ENCODE measurements around the gene HBA1. TPM values are rescaled to one million over a fixed set of nuclear protein-coding genes. Genes with fewer than 3 reads are reported as not detected.
"Not testable (repeated sequence)": the region's sequence is repeated elsewhere in the genome, so short reads cannot be mapped to it uniquely, and the experiment has no call there.

The HBA1 gene
- total RNA-seq, 2 donors from 2014 or later = 4.6 TPM; not detected in 1

DNA sequence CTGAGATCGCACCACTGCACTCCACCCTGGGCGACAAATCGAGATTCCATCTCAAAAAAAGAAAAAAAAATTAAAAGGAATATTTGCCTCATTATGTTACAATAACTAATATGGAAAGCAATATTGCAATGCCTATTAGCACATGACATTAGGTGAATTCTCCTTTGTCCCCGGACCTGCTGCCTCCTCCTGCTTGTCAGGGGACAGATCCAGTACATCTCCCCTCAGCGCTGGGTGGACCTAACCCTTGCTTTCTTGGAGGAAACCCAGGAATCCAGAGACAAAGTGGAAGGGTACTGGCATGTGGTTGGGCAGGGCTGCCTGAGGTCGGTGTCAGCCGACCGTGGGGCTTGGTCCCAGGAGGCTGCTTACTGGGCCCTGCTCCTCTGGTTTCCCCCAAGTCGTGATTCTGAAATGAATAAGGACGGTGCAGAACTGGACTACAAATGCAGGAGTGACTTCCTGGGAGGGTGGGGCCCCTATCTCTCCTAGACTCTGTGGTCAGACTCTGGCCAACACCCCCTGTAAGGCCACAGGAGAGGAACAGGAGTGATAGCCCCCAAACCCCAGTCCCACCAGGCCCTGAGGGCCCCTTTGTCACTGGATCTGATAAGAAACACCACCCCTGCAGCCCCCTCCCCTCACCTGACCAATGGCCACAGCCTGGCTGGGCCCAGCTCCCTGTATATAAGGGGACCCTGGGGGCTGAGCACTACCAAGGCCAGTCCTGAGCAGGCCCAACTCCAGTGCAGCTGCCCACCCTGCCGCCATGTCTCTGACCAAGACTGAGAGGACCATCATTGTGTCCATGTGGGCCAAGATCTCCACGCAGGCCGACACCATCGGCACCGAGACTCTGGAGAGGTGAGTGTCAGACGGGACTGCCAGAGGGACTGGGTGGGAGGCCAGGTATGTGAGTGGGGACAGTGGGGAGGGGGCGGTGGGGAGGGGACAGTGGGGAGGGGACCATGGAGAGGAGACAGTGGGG, 24.0 kb upstream of the HBA1 start, which contains the start of gene HBZ:
TSS of gene HBZ (plus strand) at position 504 of the 988 bp plus-strand sequence. CDS start at position 770, 266 bp downstream.
- DNase-seq (ENCODE audit: low spot score) (no peak), ATAC-seq (peak in 1 of 2 donors; percentile 14)
- Mint-ChIP-seq H3K27me3 (peaks cover 5 to 7% of the 10 kb centered on the region in 2 donors), H3K36me3 (no peaks in the 10 kb centered on the region), H3K27ac (no peak within 1 kb of the TSS), H3K4me1 (ENCODE audit: low read depth in 2 of 2) (peaks cover 4 to 5% of the 10 kb centered on the region in 2 donors), H3K9me3 (no peaks in the 10 kb centered on the region), H3K4me3 (no peak within 1 kb of the TSS)

DNA sequence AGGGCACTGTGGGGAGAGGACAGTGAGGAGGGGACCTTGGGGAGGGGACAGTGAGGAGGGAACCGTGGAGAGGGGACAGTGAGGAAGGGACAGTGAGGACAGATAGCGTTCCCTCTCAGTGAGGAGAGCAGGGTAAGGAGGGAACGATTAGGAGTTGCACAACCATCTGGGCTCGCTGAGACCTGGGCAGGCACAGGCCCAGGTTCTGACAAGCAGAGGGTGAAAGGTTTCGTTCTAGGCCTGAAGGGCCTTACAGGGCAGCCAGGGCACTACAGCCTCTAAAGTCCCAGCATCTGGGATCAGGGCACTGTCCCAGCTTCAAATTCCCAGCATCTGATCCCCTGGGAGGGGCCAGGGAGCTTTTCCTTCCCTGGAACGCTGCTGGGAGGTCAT, 23.4 kb upstream of the HBA1 start:
- not testable (repeated sequence) for ATAC-seq; H3K27me3 Mint-ChIP-seq; H3K4me3 Mint-ChIP-seq; H3K27ac Mint-ChIP-seq; DNase-seq (ENCODE audit: low spot score); H3K4me1 Mint-ChIP-seq (ENCODE audit: low read depth in 2 of 2); H3K9me3 Mint-ChIP-seq; H3K36me3 Mint-ChIP-seq

DNA sequence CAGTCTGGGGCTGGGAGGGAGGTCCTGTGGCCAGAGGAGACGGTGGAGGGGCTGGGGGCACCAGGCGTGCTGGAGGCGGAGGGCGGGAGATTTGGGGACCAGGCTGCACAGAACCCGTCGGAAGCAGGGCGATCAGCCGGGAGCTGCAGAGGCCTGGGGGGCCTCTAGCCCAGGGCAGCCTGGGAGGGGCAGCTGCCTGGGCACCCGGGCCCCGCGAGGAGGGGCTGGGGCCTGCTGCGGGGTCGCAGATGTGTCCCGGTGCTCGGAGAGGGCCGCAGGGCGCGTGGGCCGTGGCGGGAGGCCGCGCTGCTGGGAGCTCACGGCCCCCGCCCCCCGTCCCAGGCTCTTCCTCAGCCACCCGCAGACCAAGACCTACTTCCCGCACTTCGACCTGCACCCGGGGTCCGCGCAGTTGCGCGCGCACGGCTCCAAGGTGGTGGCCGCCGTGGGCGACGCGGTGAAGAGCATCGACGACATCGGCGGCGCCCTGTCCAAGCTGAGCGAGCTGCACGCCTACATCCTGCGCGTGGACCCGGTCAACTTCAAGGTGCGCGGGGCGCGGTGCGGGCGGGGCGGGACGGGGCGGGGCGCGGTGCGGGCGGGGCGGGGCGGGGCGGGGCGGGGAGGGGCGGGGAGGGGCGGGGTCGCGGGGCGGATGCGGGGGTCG, 22.8 kb upstream of the HBA1 start:
- not testable (repeated sequence) for H3K27ac Mint-ChIP-seq; DNase-seq (ENCODE audit: low spot score); H3K4me1 Mint-ChIP-seq (ENCODE audit: low read depth in 2 of 2); H3K4me3 Mint-ChIP-seq; H3K36me3 Mint-ChIP-seq; H3K9me3 Mint-ChIP-seq
- H3K27me3 Mint-ChIP-seq = peaks cover 7 to 14% of the 10 kb centered on the region in 2 donors
- ATAC-seq = peak; percentile 66 to 78

DNA sequence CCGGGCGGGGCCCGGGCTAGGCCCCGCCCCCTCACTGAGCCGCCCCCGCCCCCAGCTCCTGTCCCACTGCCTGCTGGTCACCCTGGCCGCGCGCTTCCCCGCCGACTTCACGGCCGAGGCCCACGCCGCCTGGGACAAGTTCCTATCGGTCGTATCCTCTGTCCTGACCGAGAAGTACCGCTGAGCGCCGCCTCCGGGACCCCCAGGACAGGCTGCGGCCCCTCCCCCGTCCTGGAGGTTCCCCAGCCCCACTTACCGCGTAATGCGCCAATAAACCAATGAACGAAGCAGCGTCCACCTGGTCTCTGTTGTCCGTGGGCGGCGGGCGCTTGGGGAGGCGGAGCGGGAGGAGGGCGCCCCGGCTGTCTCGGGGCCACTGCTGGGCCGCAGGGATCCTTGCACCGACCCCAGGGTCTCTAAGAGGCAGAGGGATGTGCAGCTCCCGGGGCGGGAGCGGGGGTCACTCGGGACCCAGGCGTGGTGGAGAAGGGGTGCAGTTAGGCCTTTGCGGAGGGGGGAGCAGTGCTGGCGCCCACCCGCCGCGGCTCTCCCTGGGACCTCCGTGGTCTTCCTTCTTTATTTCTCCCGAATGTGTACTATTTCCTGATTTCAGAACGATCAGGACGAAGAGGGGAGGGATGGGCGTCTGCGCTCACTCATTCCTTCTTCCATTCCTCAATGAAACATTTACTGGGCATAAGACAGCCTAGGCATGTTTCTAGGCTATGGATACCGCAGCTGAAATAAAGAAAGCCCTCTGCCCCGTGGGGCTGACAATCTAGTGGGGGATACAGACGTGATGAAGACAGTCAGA, 22.1 kb upstream of the HBA1 start:
- Mint-ChIP-seq H3K27ac (peak overlapping the region in 1 of 2 donors; percentile 30), H3K9me3 (no peaks in the 10 kb centered on the region), H3K27me3 (peaks cover 12 to 20% of the 10 kb centered on the region in 2 donors), H3K4me1 (ENCODE audit: low read depth in 2 of 2) (peaks cover 4 to 5% of the 10 kb centered on the region in 2 donors), H3K36me3 (no peaks in the 10 kb centered on the region), H3K4me3 (peak overlapping the region; percentile 78)
- DNase-seq (ENCODE audit: low spot score) (no peak), ATAC-seq (peak; percentile 53 to 76)

DNA sequence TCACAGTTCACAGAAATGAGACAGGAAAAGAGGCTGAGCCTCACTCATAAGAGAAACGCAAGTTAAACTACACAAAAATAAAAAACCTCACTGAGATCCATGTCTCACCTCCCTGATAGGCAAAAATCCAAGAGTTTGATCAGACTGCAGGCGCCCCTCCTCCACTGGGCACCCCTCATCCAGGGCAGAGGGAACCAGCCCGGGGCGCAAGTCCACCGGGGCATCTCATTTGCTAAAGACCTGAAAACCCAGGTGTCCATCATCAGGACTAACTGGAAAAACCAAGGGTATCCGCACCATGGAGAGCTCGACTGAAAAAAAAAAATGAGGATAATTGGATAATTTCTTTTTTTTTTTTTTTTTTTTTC, 21.5 kb upstream of the HBA1 start:
- H3K4me1 Mint-ChIP-seq (ENCODE audit: low read depth in 2 of 2) = peaks cover 4 to 5% of the 10 kb centered on the region in 2 donors
- H3K27me3 Mint-ChIP-seq = peaks cover 15 to 21% of the 10 kb centered on the region in 2 donors
- H3K4me3 Mint-ChIP-seq = peak overlapping the region; percentile 78
- H3K36me3 Mint-ChIP-seq = no peaks in the 10 kb centered on the region
- peak overlapping the region in 1 of 2 donors; percentile 30 for H3K27ac Mint-ChIP-seq
- no peak for ATAC-seq
- DNase-seq (ENCODE audit: low spot score) = no peak
- no peaks in the 10 kb centered on the region for H3K9me3 Mint-ChIP-seq

DNA sequence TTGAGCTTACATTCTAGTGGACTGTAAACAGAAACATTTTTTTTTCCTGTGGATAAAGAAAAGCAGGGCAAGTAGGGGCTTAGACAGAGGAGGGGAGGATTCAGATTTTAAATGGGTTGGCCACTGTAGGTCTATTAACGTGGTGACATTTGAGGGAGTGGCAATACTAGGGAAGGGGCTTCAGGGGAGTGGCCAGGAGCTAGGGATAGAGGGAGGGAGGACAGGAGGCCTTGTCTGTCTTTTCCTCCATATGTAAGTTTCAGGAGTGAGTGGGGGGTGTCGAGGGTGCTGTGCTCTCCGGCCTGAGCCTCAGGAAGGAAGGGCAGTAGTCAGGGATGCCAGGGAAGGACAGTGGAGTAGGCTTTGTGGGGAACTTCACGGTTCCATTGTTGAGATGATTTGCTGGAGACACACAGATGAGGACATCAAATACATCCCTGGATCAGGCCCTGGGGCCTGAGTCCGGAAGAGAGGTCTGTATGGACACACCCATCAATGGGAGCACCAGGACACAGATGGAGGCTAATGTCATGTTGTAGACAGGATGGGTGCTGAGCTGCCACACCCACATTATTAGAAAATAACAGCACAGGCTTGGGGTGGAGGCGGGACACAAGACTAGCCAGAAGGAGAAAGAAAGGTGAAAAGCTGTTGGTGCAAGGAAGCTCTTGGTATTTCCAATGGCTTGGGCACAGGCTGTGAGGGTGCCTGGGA, 17.2 kb upstream of the HBA1 start:
- Mint-ChIP-seq H3K27ac (no peak overlapping the region), H3K4me3 (no peak overlapping the region), H3K9me3 (no peaks in the 10 kb centered on the region), H3K36me3 (no peaks in the 10 kb centered on the region), H3K4me1 (ENCODE audit: low read depth in 2 of 2) (peaks cover 4 to 5% of the 10 kb centered on the region in 2 donors), H3K27me3 (peaks cover 20 to 21% of the 10 kb centered on the region in 2 donors)
- DNase-seq (ENCODE audit: low spot score) (no peak), ATAC-seq (no peak)

DNA sequence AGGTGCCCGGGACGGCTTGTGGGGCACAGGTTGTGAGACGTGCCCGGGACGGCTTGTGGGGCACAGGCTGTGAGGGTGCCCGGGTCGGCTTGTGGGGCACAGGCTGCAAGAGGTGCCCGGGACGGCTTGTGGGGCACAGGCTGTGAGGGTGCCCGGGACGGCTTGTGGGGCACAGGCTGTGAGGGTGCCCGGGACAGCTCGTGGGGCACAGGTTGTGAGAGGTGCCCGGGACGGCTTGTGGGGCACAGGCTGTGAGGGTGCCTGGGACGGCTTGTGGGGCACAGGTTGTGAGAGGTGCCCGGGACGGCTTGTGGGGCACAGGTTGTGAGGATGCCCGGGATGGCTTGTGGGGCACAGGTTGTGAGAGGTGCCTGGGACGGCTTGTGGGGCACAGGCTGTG, 16.2 kb upstream of the HBA1 start:
- H3K9me3 Mint-ChIP-seq; DNase-seq (ENCODE audit: low spot score); H3K27ac Mint-ChIP-seq; ATAC-seq; H3K36me3 Mint-ChIP-seq; H3K4me1 Mint-ChIP-seq (ENCODE audit: low read depth in 2 of 2); H3K4me3 Mint-ChIP-seq: not testable (repeated sequence)
- peaks cover 15% of the 10 kb centered on the region in 2 donors for H3K27me3 Mint-ChIP-seq

DNA sequence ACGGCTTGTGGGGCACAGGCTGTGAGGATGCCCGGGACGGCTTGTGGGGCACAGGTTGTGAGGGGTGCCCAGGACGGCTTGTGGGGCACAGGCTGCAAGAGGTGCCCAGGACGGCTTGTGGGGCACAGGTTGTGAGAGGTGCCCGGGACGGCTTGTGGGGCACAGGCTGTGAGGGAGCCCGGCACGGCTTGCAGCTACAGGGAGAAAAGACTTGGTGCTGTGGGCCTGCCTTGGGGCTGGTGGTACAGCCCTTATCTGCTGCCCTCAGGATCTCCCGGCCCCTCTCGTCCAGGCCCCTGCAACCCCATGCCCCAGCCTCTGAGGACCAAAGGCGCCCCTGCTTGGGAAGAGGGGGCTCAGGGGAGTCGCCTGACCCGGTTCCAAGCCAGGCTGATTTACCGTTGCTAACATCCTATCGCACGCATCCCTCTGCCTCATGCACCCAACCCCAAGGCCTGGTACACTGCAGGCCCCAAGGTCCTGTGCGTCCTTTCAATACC, 15.7 kb upstream of the HBA1 start:
- Mint-ChIP-seq H3K4me3 (no peak overlapping the region), H3K27me3 (peaks cover 15% of the 10 kb centered on the region in 2 donors), H3K9me3 (no peaks in the 10 kb centered on the region), H3K36me3 (no peaks in the 10 kb centered on the region), H3K4me1 (ENCODE audit: low read depth in 2 of 2) (no peaks in the 10 kb centered on the region), H3K27ac (no peak overlapping the region)
- ATAC-seq = no peak
- no peak for DNase-seq (ENCODE audit: low spot score)

DNA sequence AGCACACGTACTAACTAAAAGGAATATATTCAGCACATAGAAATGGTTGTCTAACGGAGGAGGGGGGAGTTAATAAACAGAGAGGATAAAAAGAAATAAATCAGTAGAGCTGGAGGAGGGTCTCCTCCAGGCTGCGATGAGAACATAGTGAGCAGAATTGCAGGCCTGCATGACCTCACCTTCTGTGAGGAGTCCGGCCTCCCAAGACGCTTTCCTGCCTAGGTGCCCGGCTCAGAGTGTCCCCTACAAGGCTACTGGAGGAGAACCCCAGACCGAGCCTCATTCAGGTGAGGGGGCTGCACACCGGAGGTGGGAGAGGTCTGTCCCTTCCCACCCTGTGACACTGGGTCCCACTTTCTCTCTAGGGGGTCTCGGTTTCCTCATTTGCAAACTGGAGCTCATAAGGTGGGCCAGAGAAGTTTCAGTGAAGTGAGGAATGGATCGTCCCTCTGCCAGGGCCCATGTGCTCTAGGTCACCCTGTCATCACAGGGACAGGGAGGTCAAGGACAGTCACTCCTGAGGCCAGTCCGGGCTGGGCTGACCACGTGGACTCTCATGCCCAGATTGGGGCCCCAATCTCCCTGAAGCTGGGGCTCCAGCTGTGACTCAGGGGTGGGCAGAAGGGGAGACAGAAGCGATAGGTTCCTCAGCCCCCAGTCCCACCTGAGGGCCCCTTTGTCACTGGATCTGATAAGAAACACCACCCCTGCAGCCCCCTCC, 14.0 kb upstream of the HBA1 start:
- no peak overlapping the region for H3K27ac Mint-ChIP-seq
- H3K9me3 Mint-ChIP-seq = no peaks in the 10 kb centered on the region
- no peaks in the 10 kb centered on the region for H3K36me3 Mint-ChIP-seq
- no peak for DNase-seq (ENCODE audit: low spot score)
- peaks cover 0 to 2% of the 10 kb centered on the region in 2 donors for H3K4me1 Mint-ChIP-seq (ENCODE audit: low read depth in 2 of 2)
- H3K27me3 Mint-ChIP-seq = peaks cover 15 to 19% of the 10 kb centered on the region in 2 donors
- H3K4me3 Mint-ChIP-seq = no peak overlapping the region
- ATAC-seq = no peak

DNA sequence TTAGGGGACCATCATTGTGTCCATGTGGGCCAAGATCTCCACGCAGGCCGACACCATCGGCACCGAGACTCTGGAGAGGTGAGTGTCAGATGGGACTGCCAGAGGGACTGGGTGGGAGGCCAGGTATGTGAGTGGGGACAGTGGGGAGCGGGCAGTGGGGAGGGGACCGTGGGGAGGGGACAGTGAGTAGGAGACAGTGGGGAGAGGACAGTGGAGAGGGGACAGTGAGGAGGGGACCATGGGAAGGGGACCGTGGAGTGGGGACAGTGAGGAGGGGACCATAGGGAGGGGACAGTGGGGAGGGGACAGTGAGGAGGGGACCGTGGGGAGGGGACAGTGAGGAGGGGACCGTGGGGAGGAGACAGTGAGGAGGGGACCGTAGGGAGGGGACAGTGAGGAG, 13.3 kb upstream of the HBA1 start:
- not testable (repeated sequence) for ATAC-seq

DNA sequence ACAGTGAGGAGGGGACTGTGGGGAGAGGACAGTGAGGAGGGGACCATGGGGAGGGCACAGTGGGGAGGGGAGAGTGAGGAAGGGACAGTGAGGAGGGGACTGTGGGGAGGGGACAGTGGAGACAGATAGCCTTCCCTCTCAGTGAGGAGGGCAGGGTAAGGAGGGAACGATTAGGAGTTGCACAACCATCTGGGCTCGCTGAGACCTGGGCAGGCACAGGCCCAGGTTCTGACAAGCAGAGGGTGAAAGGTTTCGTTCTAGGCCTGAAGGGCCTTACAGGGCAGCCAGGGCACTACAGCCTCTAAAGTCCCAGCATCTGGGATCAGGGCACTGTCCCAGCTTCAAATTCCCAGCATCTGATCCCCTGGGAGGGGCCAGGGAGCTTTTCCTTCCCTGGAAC, 12.8 kb upstream of the HBA1 start:
- not testable (repeated sequence) for H3K9me3 Mint-ChIP-seq; H3K4me3 Mint-ChIP-seq; H3K4me1 Mint-ChIP-seq (ENCODE audit: low read depth in 2 of 2); H3K27ac Mint-ChIP-seq; H3K36me3 Mint-ChIP-seq; ATAC-seq; DNase-seq (ENCODE audit: low spot score)
- H3K27me3 Mint-ChIP-seq = peaks cover 10 to 18% of the 10 kb centered on the region in 2 donors

More for the DNA sequence above, 13.3 kb upstream of the HBA1 start:
- DNase-seq (ENCODE audit: low spot score); H3K9me3 Mint-ChIP-seq; H3K4me1 Mint-ChIP-seq (ENCODE audit: low read depth in 2 of 2); H3K4me3 Mint-ChIP-seq; H3K27ac Mint-ChIP-seq; H3K36me3 Mint-ChIP-seq: not testable (repeated sequence)
- H3K27me3 Mint-ChIP-seq = peaks cover 12 to 19% of the 10 kb centered on the region in 2 donors

DNA sequence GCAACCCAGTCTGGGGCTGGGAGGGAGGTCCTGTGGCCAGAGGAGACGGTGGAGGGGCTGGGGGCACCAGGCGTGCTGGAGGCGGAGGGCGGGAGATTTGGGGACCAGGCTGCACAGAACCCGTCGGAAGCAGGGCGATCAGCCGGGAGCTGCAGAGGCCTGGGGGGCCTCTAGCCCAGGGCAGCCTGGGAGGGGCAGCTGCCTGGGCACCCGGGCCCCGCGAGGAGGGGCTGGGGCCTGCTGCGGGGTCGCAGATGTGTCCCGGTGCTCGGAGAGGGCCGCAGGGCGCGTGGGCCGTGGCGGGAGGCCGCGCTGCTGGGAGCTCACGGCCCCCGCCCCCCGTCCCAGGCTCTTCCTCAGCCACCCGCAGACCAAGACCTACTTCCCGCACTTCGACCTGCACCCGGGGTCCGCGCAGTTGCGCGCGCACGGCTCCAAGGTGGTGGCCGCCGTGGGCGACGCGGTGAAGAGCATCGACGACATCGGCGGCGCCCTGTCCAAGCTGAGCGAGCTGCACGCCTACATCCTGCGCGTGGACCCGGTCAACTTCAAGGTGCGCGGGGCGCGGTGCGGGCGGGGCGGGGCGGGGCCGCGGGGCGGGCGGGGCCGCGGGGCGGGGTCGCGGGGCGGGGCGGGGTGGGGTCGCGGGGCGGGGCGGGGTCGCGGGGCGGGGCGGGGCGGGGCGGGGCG, 12.2 kb upstream of the HBA1 start:
- not testable (repeated sequence) for H3K9me3 Mint-ChIP-seq
- peak; percentile 55 to 68 for ATAC-seq

More for the DNA sequence above, 12.2 kb upstream of the HBA1 start:
- not testable (repeated sequence) for H3K27ac Mint-ChIP-seq; H3K4me3 Mint-ChIP-seq; H3K4me1 Mint-ChIP-seq (ENCODE audit: low read depth in 2 of 2); DNase-seq (ENCODE audit: low spot score); H3K36me3 Mint-ChIP-seq
- peaks cover 10 to 16% of the 10 kb centered on the region in 2 donors for H3K27me3 Mint-ChIP-seq

Measured in natural killer cell treated with Interleukin-12 subunit alpha and Interleukin-12 subunit beta and Interleukin-15 and Interleukin-18, amount 100 ng/mL, for 72 hours (primary cell).